HG02642 (cell line): ENCODE measurements around the gene SGMS1.
"Not testable (repeated sequence)": the region's sequence is repeated elsewhere in the genome, so short reads cannot be mapped to it uniquely, and the experiment has no call there.

Experiments used
- ATAC-seq: cut with Tn5 transposase; IDR thresholded peaks from one replicate; pipeline ENCODE4 v1.9.1; 2021; ENCODE audit warnings: mild to moderate bottlenecking; ENCODE audit not compliant: unreplicated experiment, poor library complexity

The SGMS1 gene

DNA sequence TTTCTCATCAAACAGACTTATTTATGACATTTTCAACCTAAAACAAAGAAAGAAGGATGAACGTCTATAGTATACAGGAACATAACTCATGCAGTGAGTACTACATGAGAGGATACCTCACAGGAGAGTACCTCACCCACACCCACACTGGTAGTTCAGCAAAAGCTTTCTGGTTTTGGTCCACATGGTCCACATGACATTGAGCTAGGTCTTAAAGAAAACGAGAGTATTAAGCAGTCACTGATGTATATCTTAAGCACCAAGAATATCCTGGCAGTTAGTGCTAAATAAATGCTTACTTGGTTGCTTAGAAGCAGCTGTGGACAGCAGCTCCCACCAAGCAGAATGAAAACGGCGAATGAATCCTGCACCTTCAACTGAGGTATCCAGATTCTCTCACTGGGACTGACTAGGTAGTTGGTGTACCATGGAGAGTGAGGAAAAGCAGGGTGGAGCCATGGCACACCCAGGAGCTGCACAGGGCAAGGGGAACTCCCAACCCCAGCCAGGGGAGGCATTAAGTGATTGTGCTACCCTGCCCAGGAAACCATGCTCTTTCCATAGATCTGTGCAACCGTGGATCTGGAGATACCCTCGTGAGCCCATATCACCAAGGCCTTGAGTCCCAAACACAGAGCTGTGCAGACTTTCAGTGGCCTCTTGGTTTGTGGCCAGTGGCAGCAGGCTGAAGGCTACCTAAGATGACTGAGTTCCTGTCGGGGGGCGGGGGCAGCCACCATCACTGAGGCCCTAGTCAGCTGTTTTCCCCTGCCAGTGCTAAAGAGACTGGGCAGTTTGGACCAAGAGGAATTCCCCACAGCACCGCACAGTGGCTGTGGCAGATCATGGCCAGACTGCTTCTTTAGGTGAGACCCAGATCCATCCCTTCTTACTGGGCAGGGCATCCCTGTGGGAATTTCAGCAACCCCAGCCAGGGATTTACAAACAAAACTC lies 143.4 kb downstream of the SGMS1 start:
- ATAC-seq, result peak; percentile 56

DNA sequence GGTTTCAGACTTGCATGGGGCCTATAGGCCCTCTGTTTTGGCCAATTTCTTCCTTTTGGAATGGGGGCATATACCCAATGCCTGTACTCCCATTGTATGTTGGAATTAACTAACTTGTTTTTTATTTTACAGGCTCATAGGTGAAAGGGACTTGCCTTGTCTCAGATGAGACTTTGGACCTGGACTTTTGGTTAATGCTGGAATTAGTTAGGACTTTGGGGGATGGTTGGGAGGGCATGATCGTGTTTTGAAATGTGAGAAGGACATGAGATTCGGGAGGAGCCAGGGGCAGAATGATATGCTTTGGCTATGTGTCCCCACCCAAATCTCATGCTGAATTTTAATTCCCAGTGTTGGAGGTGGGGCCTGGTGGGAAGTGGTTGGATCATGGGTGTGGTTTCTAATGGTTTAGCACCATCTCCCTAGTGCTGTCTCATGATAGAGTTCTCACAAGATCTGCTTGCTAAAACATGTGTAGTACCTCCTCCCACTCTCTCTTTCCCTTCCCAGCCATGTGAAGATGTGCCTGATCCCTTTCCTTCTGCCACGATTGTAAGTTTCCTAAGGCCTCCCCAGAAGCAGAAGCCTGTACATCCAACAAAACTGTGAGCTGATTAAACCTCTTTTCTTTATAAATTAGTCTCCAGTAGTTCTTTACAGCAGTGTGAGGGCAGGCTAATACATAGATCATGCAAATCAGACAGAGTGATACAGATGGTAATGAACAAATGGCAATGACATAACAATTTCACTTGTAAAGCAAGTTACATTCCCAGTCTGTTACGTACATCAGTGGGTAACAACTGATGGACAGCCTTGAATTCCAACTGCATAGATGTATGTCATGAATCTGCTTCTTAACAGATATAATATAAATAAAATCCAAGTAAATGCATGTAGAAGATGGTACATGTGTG lies 146.2 kb downstream of the SGMS1 start:
- no peak for ATAC-seq

DNA sequence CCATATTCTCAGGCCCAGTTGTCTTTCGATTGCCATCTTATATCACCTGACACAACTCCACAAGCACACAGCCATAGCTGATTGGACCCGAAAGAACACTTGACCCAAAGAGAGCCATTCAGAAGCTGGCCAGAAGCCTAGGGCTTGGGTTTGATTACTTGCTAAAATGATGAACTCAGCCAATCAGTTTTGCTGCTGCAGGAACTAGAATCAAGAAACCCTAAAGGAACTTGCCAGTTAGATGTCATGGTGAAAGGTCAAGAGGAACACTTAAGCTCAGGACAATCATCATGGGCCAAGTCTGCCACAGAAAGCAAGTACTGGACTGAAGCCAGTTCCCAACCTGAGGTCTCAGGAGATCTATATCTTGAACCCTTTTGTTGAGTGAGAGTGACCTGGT lies 150.0 kb downstream of the SGMS1 start:
- ATAC-seq, result no peak

DNA sequence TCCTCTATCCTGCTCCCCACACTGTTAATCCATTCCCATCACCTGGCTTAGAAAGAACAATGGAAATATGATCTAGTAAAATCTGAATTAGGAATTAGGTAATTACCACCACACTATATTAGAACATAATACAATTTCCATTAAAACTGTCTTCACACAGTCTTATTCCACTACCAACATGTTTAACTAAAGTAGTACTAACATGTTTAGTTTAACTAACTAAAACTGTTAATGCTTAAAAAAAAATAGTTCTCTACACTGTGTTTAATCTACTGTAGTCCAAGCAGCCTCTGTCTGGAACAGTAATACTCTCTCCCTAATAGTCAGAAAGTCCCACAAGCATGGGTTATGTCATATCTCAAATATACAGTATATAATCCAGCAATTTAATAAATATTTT lies 150.8 kb downstream of the SGMS1 start:
- no peak for ATAC-seq

DNA sequence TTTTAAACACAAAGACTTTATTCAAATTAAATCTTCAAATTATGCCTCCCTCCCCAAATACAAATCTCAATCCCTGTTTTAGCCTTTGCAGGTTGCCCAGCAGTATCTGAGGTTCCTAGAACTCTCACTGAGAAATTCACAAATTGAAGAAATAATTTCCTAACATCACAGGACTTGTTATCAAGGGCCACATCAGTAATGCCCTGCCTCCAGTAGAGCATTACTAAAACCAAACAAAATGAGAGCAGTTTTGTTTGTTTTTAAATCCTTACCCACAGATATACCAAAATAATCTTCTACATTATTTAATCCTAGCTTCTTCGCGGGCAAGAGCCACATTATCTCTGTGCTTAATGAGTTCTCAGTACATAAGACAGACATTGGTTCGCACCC lies 152.2 kb downstream of the SGMS1 start:
- no peak for ATAC-seq

DNA sequence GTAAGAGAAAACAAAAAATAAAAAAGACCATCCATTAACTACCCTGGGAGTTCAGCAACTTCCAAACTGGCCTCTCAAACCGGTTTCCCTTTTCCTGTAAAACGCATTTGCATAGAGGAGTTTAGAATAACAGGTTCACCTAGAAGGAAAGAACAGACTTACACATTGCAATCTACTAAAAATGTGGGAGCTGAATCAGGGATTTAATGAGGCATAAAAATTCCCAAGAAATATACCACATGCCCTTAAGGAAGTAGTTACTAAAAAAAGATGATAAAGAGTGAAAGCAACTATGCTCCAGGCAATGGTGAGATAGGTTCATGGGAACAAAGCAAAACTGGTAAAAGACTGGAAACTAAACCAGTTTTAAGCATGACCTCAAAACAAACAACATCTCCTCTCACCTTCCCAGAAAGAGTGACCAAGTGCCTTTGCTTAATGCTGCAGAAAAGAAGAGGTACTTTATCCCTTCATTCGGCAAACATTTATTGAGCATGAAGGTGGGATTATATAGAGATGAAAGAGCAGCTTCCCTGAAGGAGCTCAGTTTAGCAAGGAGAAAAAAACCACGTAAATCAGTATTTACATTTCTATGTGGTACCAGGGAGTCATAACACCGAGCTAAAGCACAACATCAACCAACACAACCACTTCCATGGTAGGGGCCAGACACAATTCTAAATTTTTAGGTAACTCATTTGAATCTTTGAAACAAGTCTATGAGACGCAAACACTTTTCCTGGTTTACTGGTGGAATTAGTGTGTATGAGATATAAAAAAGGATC lies 152.8 kb downstream of the SGMS1 start:
- ATAC-seq, result peak; percentile 11

DNA sequence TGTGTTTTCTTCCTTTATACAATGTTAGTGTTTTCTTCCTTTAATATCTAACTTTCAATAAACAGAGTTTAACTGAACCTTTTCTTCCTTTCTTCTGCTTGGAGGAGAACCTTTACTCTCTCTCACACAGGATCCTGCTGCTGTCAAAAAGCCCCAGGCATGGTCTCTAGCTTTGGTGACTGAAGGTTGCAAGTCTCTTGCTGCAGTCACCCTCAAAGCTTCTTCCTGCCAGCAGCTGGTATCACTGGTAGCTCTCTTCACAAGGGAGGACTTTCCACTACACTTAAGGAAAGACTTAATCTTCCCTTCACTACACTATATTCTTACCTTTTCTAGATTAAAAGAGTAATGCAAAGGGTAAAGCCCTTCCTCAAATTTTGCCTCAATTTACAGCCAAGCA lies 153.4 kb downstream of the SGMS1 start:
- peak; percentile 56 for ATAC-seq

DNA sequence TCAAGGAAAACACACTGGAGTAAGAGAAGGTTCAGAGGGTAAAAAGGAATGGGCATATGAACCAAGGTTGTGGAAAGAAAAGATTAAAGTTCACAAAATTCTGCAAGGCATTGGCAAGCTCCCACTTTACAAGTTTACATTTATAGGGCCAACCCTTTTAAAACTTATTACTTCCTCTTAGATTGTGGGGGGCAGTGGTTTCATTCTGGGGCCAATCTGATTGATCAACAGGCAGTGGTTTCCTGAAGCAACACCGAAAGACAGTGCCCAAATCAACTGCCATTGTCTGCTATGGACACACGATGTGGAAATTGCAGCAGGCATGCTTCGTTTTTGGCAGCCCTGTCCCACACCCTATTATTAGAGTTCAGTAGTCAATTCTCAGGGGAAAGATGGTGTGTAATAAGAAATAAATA lies 154.0 kb downstream of the SGMS1 start:
- ATAC-seq, result peak; percentile 36

DNA sequence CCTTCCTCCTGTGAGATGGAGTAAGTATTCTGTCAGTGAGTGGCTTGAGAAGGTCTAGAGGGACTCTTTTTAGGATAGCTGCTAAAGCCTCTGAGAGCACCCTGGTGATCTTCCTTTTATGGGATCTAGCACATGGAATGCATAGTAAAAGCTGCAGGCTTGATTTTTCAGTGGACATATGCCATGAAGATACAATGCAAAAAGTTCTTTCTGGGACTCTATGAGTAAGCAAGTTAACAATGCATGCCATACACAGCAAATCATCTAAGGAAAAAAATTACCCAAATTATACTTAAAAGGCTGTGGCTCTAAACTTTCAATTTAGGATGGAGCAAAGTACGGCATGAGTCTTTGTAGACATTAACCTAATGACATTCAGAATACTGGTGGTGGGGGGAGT lies 154.5 kb downstream of the SGMS1 start:
- no peak for ATAC-seq

DNA sequence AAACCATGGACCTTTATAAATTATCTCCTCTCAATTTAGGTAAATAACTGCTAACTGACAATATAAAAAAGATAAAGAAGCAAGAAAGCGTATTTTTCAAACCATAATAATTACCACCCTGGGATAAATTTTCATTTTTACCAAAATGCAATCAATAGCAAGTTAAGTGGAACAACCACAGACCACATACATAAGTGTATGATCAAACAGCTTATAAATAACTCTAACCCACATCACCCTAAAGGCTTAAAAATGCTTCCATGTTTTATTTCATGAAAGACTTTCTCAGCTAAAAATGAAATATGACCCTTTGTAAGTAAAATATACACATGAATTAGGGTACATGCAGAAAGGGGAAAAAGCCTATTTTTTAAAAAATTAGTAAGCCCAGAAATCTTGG lies 156.5 kb downstream of the SGMS1 start:
- ATAC-seq, result no peak

DNA sequence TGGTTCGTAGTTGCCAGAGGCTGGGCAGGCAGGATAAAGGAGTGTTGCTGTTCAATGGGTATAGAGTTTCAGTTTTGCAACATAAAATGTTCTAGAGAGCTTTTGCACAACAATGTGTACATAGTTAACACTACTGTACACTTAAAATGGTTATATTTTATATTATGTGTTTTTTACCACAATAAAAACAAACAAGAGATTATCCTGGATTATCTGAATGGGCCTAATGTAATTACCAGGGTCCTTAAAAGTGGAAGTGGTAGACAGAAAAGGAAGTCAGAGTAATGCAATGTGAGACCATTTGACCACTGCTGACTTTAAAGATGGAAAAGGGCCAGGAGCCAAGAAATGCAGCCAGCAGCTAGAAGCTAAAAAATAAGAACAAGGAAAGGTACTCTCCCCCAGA lies 159.7 kb downstream of the SGMS1 start:
- no peak for ATAC-seq

DNA sequence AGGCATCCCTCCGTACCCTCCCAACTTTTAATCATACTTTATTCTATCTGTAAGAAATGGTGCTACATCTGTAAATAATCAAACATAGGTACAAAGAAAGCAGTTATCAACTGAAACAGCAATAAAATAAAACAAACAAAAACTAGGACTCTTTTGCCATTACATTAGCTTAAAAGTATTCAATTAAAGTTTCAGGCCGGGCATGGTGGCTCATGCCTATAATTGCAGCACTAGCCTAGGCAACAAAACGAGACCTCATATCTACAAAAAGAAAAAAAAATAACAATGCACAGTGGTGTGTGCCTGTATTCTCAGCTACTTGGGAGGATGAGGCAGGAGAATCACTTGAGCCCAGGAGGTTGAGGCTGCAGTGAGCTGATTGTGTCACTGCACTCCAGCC lies 161.9 kb downstream of the SGMS1 start:
- no peak for ATAC-seq

DNA sequence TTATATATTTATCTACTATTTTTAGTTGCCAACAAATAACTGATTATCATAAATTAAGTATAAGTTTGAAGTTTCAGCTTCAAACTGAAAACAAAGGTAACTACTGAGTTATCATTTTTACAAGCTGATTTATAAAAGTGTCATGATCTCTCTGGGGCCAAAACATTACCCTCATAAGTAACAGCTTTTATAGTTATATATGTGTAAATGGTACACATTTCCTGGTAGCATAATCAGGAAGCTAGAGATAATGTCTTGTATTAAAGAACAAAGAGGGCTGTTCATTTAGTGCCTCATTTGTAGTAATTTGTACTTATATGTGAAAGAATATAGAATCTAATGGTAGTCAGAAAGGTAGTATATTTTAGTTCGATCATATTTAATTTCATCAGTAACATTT lies 162.6 kb downstream of the SGMS1 start:
- ATAC-seq, result no peak

DNA sequence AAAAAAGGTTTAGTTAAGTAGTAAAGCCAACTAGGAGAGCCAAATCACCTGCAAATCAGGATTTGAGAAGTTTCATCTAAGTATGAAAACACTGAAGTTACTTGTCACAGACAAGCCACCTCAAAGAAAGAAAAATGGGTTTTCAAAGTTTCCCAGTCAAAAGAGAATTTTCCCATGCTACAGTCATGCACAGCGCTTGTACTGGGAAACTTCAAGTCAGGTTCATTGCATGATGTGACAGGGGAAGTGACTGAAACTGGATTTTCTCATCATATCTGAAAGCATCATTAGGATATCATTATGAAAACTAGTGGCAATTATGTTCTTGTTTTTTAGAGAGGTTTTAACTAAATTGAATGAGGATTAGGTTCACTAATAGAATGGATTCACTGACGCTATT lies 167.0 kb downstream of the SGMS1 start:
- ATAC-seq, result peak; percentile 41

DNA sequence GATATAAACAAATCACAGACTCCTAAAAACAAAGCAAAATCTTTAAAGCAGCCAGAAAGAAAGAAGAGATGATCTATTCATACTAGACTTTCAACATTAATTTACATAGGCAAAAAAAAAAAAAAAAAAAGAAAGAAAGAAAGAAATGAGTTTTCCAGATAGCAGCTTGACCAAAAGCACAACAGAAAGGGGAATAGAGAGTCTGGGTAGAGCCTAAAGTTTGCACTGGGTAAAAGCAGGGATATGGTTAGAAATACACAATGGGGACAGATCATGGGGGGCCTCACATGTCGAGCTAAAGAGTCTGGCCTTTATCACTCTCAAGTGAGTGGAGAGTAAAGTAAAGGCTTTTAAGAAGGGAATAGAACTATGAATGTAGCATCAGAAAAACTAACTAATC lies 169.8 kb downstream of the SGMS1 start:
- no peak for ATAC-seq

DNA sequence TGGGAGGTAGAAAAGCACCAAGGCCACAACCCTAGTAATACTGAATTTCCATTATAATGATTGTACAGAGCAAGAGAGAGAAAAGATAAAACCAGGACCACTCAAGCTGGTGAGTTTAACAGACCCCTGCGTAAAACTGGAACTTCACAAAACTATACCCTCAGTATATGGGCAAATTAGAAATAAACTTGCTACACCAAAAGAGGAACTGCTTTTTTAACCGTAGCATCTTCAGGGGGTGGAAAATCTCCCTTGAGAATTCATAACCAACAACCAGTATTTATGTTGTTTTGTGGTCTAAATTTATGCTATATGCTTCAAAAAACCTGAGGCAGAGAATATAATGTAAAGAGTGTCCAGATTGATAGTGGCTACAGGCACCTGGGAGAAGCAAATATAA lies 171.2 kb downstream of the SGMS1 start:
- no peak for ATAC-seq

DNA sequence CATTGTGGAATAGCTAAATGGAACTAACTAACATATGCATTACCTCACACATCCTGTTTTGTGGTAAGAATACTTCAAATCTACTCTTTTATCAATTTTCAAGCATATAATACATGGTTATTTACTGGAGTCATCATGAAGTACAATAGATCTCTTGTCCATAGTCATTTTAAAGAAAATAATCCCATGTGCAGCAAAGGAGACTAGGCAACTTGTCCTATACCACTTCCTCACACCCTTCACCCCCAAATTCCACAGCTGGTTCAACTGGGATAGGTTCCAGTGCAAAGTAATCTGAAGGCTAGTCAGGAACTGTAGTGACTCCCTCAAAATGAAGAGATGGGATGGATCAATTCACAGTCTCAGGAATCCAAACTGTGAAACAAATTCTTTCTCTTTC lies 176.1 kb downstream of the SGMS1 start:
- ATAC-seq, result no peak

DNA sequence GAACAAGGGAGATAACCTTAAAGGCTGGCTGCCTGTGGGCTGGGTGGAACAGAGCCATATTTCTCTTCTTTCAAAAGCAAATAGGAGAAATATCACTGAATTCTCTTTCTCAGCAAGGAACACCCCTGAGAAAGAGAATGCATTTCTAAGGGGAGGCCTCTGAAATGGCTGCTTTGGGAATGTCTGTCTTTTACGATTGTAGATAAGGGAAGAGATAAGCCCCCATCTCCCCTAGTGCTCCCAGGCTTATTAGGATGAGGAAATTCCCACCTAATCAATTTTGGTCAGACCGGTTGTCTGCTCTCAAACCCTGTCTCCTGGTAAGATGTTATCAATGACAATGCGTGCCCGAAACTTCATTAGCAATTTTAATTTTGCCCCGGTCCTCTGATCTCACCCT lies 178.0 kb downstream of the SGMS1 start:
- ATAC-seq, result not testable (repeated sequence)

DNA sequence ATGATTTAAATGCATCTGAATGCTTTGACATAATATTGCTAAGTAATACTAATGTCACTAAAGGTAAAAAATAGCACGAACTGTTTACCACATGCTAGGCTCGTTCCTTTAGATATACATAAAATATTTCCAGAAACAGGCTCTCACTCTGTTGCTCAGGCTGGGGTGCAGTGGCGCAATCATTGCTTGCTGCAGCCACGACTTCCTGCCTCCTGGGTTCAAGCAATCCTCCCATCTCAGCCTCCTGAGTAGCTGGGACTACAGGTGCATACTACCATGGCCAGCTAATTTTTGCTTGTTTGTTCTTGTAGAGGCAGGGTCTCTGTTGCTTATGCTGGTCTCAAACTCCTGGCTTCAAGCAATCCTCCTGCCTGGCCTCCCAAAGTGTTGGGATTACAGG lies 183.3 kb downstream of the SGMS1 start:
- ATAC-seq, result no peak

DNA sequence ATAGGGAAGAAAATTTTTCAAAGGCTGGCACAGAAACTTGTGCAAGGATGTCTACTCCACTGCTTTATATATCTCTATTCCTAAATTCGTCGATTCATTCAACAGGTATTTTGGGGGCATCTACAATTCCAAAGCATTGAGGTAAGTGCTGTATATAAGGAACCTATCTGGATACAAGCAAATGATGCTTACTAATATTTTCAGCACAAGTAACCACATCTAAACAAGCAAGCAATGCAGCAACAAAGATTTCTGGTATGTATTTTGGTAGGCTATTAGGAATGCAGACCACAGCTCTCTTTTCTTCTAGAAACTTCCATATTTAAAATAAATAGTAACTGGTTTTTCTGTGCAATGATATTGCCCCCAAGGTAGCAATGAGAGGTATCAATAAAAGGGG lies 183.9 kb downstream of the SGMS1 start:
- ATAC-seq, result no peak
